Measurements from ENCODE around the gene AIDA.

The AIDA gene

DNA sequence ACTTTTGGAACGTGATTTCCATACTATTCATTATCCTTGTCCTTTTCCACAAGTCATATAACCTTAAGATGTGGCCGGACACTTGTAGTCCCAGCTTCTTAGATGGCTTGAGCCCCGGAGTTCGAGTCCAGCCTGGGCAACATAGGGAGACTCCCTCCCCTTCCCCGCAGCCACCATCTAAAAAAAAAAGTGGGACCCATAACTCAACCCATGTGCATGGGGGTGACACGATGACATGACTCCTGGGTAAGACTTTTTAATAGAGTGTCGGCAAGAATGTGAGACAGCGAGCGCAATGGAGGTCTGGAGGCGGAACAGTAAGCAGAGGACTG is 68.7 kb downstream of the AIDA start:
- DNase-seq = no peak

DNA sequence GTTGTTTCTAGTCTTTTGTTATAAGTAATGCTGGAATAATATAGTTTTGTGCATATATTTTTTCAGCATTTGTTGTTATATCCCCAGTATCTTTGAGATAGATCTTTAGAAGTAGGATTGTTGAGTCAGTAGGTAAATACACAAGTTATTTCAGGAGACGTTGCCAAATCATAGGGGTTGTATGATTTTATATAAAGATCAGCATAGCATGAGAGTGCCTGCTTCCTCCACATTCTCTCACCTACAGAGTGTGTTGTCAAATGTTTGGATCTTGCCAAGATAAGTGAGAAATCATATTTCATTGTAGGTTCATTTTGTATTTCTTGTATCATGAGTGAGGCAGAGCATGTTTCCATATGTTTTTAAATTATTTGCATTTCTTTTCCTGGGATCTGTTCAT is 69.8 kb downstream of the AIDA start:
- no peak for DNase-seq

DNA sequence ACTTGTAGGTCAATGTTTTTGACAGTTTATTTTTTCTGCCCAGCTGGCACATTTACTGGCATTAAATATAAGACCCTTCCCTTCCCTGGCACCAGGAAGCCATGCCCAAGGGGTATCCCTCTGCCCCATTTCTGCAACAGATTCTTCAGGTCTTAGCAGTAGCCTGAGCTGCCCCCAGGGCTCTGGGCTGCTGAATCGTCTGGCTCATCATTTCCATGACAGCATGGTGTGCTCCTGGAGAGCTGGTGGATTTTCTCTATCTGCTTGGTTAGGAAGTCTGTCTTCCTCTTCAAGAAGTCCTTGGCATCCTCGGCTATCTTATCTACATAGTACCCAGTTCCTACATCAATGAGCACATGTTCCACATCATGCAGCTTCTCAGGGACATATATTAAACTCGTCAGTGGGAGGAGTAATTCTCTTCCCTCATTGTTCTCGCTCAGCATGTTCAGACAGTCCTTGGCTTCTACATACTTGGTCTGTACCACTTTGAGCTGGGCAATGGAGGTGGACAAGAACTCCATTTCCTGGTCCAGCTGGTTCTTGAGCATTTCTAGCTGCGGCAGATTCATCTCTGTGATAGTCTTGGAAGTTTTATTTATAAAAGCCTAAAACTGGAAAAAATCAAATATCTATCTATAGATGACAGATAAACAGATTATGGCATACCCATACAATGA is 70.9 kb downstream of the AIDA start:
- DNase-seq = no peak

DNA sequence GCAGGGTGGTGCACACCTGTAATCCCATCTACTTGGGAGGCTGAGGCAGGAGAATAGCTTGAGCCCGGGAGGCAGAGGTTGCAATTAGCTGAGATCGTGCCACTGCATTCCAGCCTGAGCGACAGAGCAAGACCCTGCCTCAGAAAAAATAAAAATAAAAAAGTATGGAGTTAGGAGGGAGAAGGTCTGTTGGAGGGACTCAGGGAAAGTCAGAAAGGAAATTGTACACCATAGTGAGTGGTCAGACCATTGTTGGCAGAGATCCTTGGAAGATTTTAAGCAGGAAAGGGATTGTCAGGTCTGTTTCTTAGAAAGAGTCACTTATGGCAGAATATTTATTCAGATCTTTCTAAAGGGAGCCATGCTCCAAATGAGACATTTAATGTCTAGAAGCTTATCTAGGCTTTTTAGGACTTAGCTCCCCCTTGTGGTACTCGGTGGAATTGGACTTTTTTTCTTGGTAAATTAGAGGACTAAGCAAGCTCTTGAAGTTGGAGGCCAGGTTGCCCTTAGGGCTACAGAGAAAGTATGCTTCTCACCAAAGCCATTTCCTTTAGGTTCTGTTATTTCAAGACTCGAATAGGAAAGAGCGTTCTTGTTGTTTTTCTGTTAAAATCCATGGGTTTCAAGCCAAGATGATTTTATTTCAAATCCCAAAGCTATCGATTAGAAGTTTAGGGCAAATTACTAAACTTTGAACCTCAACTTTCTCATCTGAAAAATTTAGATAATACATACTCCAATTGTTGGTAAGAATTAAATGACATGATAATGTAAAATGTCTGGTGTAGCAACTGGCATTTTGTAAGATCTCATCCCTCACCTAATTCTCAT is 77.9 kb downstream of the AIDA start:
- DNase-seq = peak; percentile 72

DNA sequence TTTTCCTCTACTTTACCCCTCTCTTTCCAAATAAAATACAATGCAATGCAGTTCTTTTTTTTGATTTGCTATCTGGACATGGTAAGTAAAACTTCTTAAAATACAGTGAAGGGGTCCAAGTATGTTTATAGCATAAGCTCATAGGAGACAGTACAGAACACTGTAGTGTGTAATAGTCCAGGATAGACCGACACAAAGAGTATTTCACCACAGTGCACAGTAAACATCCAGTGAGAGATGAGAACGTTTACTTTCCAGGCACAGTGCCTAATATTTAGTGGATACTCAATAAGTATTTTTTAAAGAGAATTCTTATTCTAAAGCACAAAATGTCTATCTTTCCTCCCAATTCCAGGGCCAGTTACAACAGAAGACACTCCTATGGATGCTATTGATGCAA is 79.5 kb downstream of the AIDA start:
- DNase-seq = no peak

DNA sequence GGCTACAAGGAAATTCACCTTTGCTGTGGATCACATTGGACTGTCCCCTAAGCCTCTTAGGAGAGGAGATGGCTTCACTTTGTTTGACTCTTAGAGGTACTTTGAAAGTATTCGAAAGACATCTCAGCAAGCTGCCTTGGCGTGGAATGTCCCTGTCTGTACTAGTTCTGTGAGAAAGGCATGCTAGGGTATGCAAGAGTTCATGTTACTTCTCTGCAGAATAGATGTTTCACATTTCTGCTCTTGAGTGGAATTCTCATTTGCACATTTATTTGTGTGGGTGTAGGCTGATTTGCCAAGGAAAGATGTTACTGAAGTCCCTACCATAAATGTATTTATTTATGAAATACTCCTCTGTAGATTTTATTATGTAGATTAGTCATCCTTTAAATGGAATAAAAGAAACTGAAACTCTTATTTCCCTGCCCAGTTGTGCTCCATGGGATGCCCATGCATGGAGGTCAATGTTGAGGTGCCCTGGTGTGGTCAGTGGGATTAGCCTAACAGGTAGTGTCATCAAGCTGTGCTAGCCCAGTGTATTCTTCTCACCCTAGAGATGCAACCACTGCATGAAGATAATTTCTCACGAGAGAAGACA is 80.6 kb downstream of the AIDA start:
- DNase-seq = no peak

DNA sequence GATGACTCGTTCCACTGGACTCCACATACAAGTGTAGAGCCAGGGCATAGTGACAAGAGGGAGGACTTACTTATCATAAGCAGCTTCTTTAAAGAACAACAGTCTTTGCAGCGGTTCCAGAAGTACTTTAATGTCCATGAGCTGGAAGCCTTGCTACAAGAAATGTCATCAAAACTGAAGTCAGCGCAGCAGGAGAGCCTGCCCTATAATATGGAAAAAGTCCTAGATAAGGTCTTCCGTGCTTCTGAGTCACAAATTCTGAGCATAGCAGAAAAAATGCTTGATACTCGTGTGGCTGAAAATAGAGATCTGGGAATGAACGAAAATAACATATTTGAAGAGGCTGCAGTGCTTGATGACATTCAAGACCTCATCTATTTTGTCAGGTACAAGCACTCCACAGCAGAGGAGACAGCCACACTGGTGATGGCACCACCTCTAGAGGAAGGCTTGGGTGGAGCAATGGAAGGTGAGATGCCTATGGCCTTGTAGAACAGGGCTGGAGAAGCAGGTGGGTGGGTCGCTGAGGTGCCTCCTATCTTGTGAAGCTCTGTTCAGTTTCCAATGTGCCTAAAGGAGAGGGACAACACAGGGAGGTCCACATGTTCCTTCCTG is 82.3 kb downstream of the AIDA start:
- DNase-seq = no peak

DNA sequence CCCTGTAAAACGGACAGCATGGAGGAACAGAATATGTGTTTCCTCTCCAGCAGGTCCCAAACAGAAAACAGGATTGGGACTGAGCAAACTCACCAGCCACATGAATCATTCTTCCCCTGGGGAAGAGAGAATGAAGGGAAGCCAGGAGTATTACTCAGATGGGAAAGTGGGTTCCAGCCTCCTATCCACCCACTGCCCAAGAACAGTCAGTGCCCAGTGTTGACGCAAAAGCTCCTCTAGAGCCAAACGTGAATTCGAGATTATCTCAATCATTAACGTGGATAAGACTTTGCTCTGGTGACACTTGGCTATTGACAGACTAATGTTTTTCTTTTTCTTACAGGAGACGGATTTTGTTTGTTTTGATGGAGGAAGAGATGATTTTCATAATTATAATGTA is 85.1 kb downstream of the AIDA start:
- no peak for DNase-seq

DNA sequence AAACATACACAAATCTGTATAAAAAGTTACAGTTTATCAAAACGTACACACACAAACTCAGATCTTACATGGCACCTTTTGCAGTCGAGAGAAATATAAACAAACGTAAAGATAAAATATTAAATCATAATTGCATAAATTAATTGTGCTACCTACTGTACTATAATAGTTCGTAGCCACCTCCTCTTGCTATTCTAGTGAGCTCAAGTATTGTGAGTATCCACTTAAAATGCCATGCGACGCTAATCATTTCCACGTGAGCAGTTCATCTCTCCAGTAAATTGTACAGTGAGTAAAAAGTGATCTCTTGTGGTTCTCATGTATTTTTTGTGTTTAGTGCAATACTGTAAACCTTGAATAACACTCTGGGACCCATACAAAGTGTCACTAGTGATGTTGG is 88.1 kb downstream of the AIDA start:
- no peak for DNase-seq

DNA sequence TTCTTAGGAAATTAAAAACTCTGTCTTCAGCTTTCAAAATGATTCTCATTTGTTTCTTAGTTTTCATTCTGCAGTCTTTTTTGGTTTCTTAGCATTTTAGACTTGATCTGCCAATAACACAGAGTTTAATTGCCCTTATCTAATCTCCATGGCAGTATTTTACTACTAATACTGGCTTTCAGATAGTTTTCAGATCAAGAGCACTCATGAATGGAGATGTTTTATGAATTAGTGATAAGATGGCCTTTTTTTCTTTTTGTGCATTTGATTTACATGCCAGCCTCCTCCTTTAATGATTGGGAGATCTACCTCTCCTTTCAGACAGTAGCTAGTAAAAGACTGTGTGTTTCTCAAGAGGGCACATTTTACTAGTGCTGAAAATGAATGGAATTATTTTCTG is 88.8 kb downstream of the AIDA start:
- no peak for DNase-seq

DNA sequence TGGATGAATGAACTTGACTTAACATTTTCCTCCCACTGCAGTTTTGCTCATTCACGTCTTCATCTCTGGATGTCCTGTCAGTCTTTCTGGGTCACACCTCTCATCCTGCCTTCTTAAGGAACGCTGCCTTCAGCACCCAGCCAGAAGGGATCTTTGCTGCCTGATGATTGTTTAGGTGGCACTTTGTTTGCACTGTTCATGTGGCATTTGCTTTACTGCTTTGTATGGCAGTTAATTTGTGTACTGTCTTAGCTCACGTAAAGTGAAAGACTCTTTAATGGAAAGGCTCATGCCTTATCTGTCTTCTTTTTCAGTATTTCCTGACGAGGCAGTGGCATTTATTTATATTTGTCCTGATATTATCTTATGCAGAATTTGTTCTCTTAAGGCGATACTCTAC is 89.5 kb downstream of the AIDA start:
- no peak for DNase-seq

DNA sequence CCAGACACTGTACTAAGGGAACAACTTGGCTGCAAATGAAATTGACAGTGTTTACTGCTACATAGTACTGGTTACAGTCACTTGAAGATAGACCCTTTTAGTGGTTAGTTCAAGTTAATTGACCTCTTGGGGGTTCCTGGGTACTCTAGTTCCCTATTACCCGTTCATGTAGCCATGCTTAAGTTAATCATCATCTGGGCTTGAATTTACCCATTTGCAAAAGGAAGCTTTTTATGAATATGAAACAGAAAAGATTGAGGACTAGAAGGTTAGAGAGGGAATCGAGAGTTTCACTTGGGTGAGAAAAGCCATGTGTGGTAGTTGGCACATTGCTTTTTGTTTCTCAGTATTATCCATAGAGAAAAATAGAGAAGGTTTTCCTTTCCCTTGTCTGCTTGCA is 91.7 kb downstream of the AIDA start:
- DNase-seq = no peak

DNA sequence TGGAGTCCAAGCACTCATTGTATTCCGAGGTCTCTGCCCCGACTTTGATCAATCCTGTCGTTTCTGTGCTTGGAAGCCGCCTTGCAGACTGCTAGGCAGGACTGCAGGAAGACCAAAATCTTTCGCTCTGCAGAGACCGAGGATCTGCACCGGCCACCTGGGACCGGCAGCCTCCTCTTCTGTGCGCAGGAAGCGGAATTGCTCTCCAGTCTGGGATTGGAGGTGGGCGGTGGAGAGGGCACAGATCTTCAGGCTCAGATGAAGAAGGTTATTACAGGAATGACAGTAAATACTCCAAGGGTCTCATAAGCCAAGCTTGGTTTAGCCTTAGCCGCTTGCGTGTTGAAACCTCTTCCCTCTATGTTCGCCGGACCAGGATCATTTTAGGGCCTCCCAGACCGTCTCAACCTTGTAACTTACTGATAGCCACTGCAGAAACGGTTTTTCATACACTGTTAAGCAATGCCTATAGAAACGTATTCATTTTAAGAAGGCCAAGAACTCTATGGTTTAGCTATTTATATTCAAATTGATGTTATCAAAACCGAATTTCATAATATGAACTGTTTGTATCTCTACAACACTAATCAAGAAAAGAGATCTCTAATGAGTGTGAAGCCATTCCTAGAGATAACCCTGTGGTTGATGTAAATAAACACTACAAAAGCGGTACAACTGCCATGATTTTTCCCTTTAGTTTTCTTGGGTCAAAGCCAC is 93.3 kb downstream of the AIDA start:
- no peak for DNase-seq

Measured in central memory CD4-positive, alpha-beta T cell (primary cell).